HCT116 (cell line): ENCODE measurements around the gene PMEPA1. TPM values are rescaled to one million over a fixed set of nuclear protein-coding genes. Genes with fewer than 3 reads are reported as not detected.

ENCODE experiments used
- ATAC-seq: fragments of 200-7000 bp; cut with Tn5 transposase; 2 replicates; pipeline ENCODE4 v1.9.1; 2020; ENCODE audit warnings: mild to moderate bottlenecking, moderate library complexity
- BruUV-seq: library from RNA; stranded (reverse); fragments of 400-500 nt; replicated peaks from 2 replicates; lab custom pipeline; 2021; lab: Mats Ljungman, UMichigan
- CTCF ChIA-PET: fragments of 300-600 bp; sonication (Branson Sonifier 250); formaldehyde crosslinking; loops from one replicate; lab custom pipeline; 2021; ENCODE audit warnings: antibody characterized with exemption; lab: Charles Lee
- POLR2A ChIA-PET: fragments of 300-600, 350-600 bp; sonication (Branson Sonifier 250); formaldehyde crosslinking; loops from one replicate; lab custom pipeline; 2021; ENCODE audit warnings: antibody characterized with exemption; lab: Charles Lee
- RAD21 ChIA-PET, 2 experiments: fragments of 300-600 bp; sonication (Branson Sonifier 250); formaldehyde crosslinking; loops; one replicate each; lab custom pipeline; 2023; ENCODE audit warnings: low total read pairs in 2 of 2; ENCODE audit not compliant: uncharacterized antibody in 2 of 2, unreplicated experiment in 2 of 2, low non-redundant PET in 1 of 2; lab: Charles Lee
- DNase-seq: peaks from one replicate; pipeline ENCODE4 v3.0.0-alpha.2; 2010; ENCODE audit warnings: low read depth, low spot score
- H2AFZ ChIP-seq: fragments of 200-600 bp; shearing (Covaris generic), sonication (generic); 2 replicates; pipeline ENCODE4 v1.6.1; 2017; ENCODE audit warnings: low read depth, mixed run types, mixed read lengths, antibody characterized with exemption, low read length; ENCODE audit not compliant: poor library complexity, severe bottlenecking
- H3K27ac ChIP-seq: 2 replicates; pipeline ENCODE4 v1.5.1; 2012; ENCODE audit warnings: low read depth, low read length
- H3K27me3 ChIP-seq: fragments of 200-600 bp; sonication (generic); 2 replicates; pipeline ENCODE4 v1.6.1; 2016; ENCODE audit warnings: mixed run types, low read length, mixed read lengths; ENCODE audit not compliant: insufficient read depth
- H3K36me3 ChIP-seq, 2 experiments: fragments of 200-500 bp in 1 of 2; fragments of 200-600 bp in 1 of 2; sonication (Bioruptor generic) in 1 of 2; sonication (generic) in 1 of 2; 2 replicates each; pipeline versions ENCODE4 v1.5.1 to v1.6.1; 2014 to 2016; ENCODE audit warnings: low read length in 2 of 2, inconsistent platforms in 1 of 2, mixed read lengths in 1 of 2, mixed run types in 1 of 2; ENCODE audit not compliant: insufficient read depth in 2 of 2, control insufficient read depth in 1 of 2
- H3K4me1 ChIP-seq, 2 experiments: fragments of 200-600 bp in 1 of 2; sonication (generic) in 1 of 2; 2 replicates each; pipeline versions ENCODE4 v1.5.1 to v1.6.1; 2012 to 2017; ENCODE audit warnings: low read length in 2 of 2, inconsistent platforms in 1 of 2, mild to moderate bottlenecking in 1 of 2, mixed read lengths in 1 of 2, mixed run types in 1 of 2, moderate library complexity in 1 of 2; ENCODE audit not compliant: insufficient read depth in 2 of 2, control insufficient read depth in 1 of 2
- H3K4me2 ChIP-seq: fragments of 200-600 bp; sonication (generic); 2 replicates; pipeline ENCODE4 v1.6.1; 2017; ENCODE audit warnings: mixed run types, low read length, mixed read lengths
- H3K4me3 ChIP-seq, 2 experiments: fragments of 200-600 bp in 1 of 2; sonication (generic) in 1 of 2; replicated peaks in 1 of 2; 2 replicates each; pipeline ENCODE4 v1.5.1; 2011 to 2016; ENCODE audit warnings: low read length in 2 of 2, control low read depth in 1 of 2, low read depth in 1 of 2, mild to moderate bottlenecking in 1 of 2, mixed read lengths in 1 of 2, mixed run types in 1 of 2
- H3K79me2 ChIP-seq: fragments of 200-600 bp; sonication (generic); 2 replicates; pipeline ENCODE4 v1.6.1; 2017; ENCODE audit warnings: mild to moderate bottlenecking, mixed run types, low read length, moderate library complexity, mixed read lengths; ENCODE audit not compliant: insufficient read depth
- H3K9ac ChIP-seq: fragments of 200-600 bp; sonication (generic); 2 replicates; pipeline ENCODE4 v1.6.1; 2016; ENCODE audit warnings: low read length, mixed read lengths
- H3K9me2 ChIP-seq: fragments of 200-600 bp; sonication (generic), shearing (Covaris generic); 2 replicates; pipeline ENCODE4 v1.6.1; 2017; ENCODE audit warnings: mixed run types, mild to moderate bottlenecking, moderate library complexity; ENCODE audit not compliant: insufficient read depth
- H3K9me3 ChIP-seq, 2 experiments: fragments of 200-500 bp in 1 of 2; fragments of 200-600 bp in 1 of 2; sonication (Bioruptor generic) in 1 of 2; sonication (generic) in 1 of 2; 2 replicates each; pipeline ENCODE4 v1.6.1; 2014 to 2017; ENCODE audit warnings: low read length in 2 of 2, mixed read lengths in 2 of 2, inconsistent platforms in 1 of 2, low read depth in 1 of 2, mild to moderate bottlenecking in 1 of 2, mixed run types in 1 of 2, moderate library complexity in 1 of 2; ENCODE audit not compliant: control insufficient read depth in 1 of 2, insufficient read depth in 1 of 2
- H4K20me1 ChIP-seq: fragments of 200-600 bp; sonication (generic), shearing (Covaris generic); 2 replicates; pipeline ENCODE4 v1.6.1; 2017; ENCODE audit warnings: mixed run types, mild to moderate bottlenecking, moderate library complexity; ENCODE audit not compliant: insufficient read depth
- CBX3 ChIP-seq: IDR thresholded peaks from 2 replicates; pipeline ENCODE4 v1.6.1; 2012; ENCODE audit warnings: low read depth
- EGR1 ChIP-seq: IDR thresholded peaks from 2 replicates; pipeline ENCODE4 v1.6.1; 2012; ENCODE audit warnings: low read depth
- EZH2 ChIP-seq: fragments of 200-600 bp; sonication (generic); IDR thresholded peaks from 2 replicates; pipeline ENCODE4 v1.6.1; 2017; ENCODE audit warnings: antibody characterized with exemption, mixed run types
- EZH2phosphoT487 ChIP-seq: fragments of 200-600 bp; IDR thresholded peaks from 2 replicates; pipeline ENCODE4 v1.6.1; 2018; ENCODE audit warnings: antibody characterized with exemption, borderline replicate concordance
- JUND ChIP-seq: IDR thresholded peaks from 2 replicates; pipeline ENCODE4 v1.6.1; 2012
- POLR2A ChIP-seq: IDR thresholded peaks from 2 replicates; pipeline ENCODE4 v1.7.0; 2011; ENCODE audit warnings: borderline replicate concordance; ENCODE audit not compliant: insufficient read depth, insufficient read length; ENCODE audit errors: extremely low read depth
- POLR2AphosphoS5 ChIP-seq: IDR thresholded peaks from 2 replicates; pipeline ENCODE4 v1.6.1; 2011; ENCODE audit warnings: mild to moderate bottlenecking, low read depth, low read length, moderate library complexity
- REST ChIP-seq: IDR thresholded peaks from 2 replicates; pipeline ENCODE4 v1.6.1; 2012; ENCODE audit warnings: low read depth
- SIN3A ChIP-seq: IDR thresholded peaks from 2 replicates; pipeline ENCODE4 v1.6.1; 2012; ENCODE audit warnings: low read depth
- SP1 ChIP-seq: IDR thresholded peaks from 2 replicates; pipeline ENCODE4 v1.6.1; 2012; ENCODE audit warnings: low read depth
- SRF ChIP-seq: IDR thresholded peaks from 2 replicates; pipeline ENCODE4 v1.6.1; 2012; ENCODE audit warnings: low read depth
- TCF7L2 ChIP-seq: IDR thresholded peaks from 2 replicates; pipeline ENCODE4 v1.7.0; 2011; ENCODE audit warnings: borderline replicate concordance, inconsistent platforms; ENCODE audit not compliant: insufficient read depth, insufficient read length; ENCODE audit errors: extremely low read depth
- YY1 ChIP-seq: IDR thresholded peaks from 2 replicates; pipeline ENCODE4 v1.6.1; 2011; ENCODE audit warnings: low read length, low read depth, moderate library complexity, mild to moderate bottlenecking; ENCODE audit not compliant: insufficient replicate concordance; ENCODE audit errors: extremely low read depth
- ZNF274 ChIP-seq: fragments of 200-500 bp; sonication (Bioruptor generic); IDR thresholded peaks from 2 replicates; pipeline ENCODE4 v1.6.1; 2014; ENCODE audit warnings: mild to moderate bottlenecking, low read depth, low read length, inconsistent platforms
- intact Hi-C: fragments of 100-400 bp; cut with micrococcal nuclease; formaldehyde crosslinking; loops from 2 replicates; pipeline ENCODE4 v1.10.0; 2022
- total RNA-seq: library from RNA; stranded (reverse); gene quantifications from one replicate; pipeline ENCODE4 v1.2.1, GENCODE V29; 2021; ENCODE audit not compliant: unreplicated experiment
- TF ChIP-seq, protein P1 (sequence below), 3 experiments: fragments of 200-600 bp in 1 of 3; sonication (generic) in 1 of 3; IDR thresholded peaks in 2 of 3; conservative IDR thresholded peaks in 1 of 3; 2 replicates each; pipeline ENCODE4 v1.5.1; 2012 to 2017; ENCODE audit warnings: low read depth in 2 of 3, low read length in 2 of 3, antibody characterized with exemption in 1 of 3, borderline replicate concordance in 1 of 3, control low read depth in 1 of 3, mild to moderate bottlenecking in 1 of 3, mixed read lengths in 1 of 3, mixed run types in 1 of 3, moderate library complexity in 1 of 3; ENCODE audit not compliant: insufficient read depth in 1 of 3
- TF ChIP-seq, protein P2 (sequence below): IDR thresholded peaks from 2 replicates; pipeline ENCODE4 v1.6.1; 2012

Gene PMEPA1
- total RNA-seq, 1 experiment from 2014 or later, result 0.64 TPM

DNA sequence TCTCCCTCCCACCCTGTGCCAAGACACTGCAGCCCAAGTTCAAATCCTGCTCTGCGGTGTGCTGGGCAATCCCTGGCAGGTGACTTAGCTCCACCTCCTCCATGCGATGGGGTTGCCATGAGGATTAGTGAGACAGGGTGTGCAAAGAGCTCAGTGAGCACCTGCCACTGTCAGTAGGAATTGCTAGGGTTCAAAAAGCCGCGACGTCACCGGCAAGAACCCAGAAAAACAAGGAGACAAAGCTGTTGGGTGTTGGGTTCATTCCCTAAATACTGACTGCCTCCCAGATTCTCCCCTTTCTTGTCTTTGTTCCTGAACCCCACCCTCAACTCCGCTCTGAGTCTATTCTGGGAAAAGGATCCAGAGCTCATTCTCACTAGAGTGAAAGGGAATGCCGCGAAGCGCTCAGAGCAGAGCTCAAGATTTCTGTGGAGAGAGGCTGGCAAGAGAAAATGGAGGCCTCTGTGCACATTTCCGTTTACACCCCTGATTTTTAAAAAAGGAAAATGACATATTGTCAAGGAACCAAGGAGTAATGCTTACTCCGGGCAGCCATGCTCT is 13.3 kb downstream of the PMEPA1 start:
- BruUV-seq, result no TSS peak
- Histone ChIP-seq H3K36me3 (no peaks in the 10 kb centered on the region), H3K4me3 (no peak overlapping the region), H3K9ac (no peak overlapping the region), H3K27me3 (peaks cover 87% of the 10 kb centered on the region), H3K79me2 (no peaks in the 10 kb centered on the region), H3K9me2 (no peaks in the 10 kb centered on the region), H3K27ac (no peak overlapping the region), H4K20me1 (peaks cover 7% of the 10 kb centered on the region; the same call in 1 of the 2 replicates), H3K4me1 (peaks cover 44 to 64% of the 10 kb centered on the region in 2 experiments), H3K4me2 (no peak overlapping the region), H2AFZ (no peak overlapping the region), H3K9me3 (no peaks in the 10 kb centered on the region)
- TF ChIP-seq POLR2A, result no peak
- TF ChIP-seq EGR1, result no peak
- no peak for TF ChIP-seq REST
- TF ChIP-seq EZH2, result no peak
- TF ChIP-seq YY1, result no peak
- no peak for TF ChIP-seq POLR2AphosphoS5
- no peak for TF ChIP-seq CBX3
- TF ChIP-seq, protein P1, sequence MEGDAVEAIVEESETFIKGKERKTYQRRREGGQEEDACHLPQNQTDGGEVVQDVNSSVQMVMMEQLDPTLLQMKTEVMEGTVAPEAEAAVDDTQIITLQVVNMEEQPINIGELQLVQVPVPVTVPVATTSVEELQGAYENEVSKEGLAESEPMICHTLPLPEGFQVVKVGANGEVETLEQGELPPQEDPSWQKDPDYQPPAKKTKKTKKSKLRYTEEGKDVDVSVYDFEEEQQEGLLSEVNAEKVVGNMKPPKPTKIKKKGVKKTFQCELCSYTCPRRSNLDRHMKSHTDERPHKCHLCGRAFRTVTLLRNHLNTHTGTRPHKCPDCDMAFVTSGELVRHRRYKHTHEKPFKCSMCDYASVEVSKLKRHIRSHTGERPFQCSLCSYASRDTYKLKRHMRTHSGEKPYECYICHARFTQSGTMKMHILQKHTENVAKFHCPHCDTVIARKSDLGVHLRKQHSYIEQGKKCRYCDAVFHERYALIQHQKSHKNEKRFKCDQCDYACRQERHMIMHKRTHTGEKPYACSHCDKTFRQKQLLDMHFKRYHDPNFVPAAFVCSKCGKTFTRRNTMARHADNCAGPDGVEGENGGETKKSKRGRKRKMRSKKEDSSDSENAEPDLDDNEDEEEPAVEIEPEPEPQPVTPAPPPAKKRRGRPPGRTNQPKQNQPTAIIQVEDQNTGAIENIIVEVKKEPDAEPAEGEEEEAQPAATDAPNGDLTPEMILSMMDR (IDR thresholded peaks at IDR 0.05 in 2 of 3, conservative IDR thresholded peaks at IDR 0.05 in 1 of 3; ENCODE audit: borderline replicate concordance in 1 of 3, insufficient read depth in 1 of 3, low read depth in 2 of 3, low read length in 2 of 3), result no peak
- TF ChIP-seq, protein P2, sequence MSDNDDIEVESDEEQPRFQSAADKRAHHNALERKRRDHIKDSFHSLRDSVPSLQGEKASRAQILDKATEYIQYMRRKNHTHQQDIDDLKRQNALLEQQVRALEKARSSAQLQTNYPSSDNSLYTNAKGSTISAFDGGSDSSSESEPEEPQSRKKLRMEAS, result no peak
- no peak for TF ChIP-seq SRF
- TF ChIP-seq EZH2phosphoT487, result no peak
- TF ChIP-seq SP1, result no peak
- no peak for TF ChIP-seq JUND
- no peak for TF ChIP-seq SIN3A
- no peak for TF ChIP-seq TCF7L2
- TF ChIP-seq ZNF274, result no peak
- intact Hi-C loops, result no loop called here
- ATAC-seq (no peak), DNase-seq (no peak)
- ChIA-PET POLR2A (no interaction called here), CTCF (no interaction called here), RAD21 (no interaction called here)
